Left forelimb (tissue), 1 donor: ENCODE measurements around the gene ONECUT1.

Source experiments
- DNase-seq: peaks from one replicate; pipeline ENCODE4 v3.0.0-alpha.2; 2018; ENCODE audit warnings: low spot score

Gene ONECUT1

DNA sequence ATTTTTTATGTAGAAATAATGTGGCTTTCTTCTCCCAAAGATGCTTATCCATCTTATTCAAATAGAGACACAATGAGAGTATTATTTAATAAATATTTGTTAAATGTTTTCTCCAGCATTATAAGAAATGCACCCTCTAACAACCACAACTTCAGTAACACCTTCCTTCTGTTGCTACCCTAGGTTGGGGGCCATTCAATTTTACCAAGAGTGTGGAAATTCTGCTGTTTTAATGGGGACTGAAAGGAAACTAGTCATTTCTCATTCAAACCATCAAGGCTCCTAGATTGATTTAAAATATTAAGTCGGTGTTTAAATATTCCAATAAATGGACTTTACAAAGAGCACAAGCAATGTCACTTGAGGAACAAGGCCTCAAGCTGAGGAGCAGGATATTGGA is 7.6 kb downstream of the ONECUT1 start:
- DNase-seq: no peak

DNA sequence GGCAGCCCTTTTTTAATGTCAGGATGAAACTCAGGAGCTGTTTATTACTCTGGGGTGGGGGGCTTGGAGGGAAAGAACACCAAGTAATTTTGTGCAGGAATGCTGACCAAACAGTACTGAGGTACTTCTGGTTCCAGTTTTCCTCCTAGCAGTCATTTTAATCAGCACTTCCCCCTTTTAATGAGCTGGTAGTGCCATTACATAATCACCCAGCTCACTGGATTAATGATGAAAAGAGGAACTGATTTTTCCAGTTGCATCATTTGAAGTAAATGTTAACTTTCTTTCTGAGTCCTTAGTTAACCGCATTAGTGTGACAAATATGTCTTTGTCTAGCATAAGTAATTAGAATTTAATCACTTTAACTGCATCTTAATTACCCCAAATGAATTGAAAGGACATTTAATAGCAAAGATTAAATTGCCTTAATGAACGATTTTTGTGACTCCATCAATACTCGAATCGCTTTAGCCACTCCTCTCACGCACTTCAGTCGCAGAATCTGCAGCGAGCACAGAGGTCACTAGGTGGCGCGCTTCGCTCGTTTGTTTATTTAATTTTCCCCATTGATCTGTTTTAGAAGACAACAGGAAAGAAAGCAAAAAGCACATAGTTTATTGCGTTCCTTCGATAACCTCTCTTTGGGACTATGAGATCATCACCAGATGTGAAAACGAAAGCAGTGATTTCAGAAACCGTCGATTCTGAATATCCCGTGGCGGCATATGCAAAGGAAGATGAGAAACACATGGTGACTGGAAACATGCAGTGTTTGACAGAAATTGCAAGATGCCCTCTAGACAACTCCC is 9.8 kb downstream of the ONECUT1 start:
- DNase-seq: no peak

DNA sequence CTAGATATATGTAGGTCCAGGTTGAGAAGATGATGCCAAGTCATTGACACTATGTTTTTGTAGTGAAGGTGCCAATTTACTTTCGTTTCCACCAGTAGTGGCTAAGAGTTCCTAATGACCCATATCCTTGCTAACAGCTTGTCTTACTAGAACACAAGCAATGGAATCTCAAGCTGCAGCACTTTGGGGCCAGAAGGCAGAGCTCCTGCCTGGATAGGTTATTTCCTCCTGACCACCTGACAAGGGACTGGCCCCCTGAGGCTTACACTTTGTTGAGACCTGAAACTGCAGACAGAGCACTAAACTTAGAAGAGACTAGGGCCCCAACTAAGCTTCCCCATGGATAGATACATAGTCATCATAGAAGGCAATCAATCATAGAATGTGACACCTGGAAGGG is 11.7 kb downstream of the ONECUT1 start:
- no peak for DNase-seq

DNA sequence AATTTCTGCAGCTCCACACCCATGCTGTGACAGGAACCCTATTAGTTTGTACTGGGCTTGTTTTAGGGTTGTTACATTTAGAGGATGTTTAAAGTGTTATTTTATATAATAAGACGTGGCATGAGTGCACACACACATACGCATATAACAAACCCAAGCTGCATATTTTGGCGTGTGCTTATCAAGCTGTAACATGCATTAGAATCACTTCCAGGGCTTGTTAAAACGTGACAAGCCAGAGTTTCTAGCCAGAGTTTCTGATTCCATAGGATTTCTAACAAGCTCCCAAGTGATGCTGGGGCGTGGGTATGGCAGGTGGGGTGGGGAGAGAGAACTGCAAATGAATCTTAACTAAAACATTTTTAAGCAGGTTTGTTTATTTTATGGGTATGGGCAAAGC is 17.4 kb downstream of the ONECUT1 start:
- DNase-seq: no peak

DNA sequence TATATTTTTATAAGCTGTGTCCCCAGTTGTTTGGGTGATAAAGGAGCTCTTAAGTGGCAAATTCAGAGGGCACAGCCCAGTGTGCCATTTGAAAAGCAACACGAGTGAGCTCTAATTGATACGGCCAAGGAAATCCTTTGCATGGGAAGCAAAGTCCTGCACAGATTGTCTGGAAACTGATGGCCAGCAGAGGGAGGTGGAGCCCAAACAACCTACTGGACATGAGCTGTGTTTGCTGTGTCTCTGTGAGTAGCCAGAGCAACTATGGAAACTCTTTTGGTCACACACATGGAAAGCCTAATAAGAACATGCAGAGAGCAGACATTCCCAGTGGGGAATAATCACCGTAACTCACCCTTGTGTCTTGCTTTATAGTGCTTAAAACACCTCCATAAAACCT is 24.4 kb downstream of the ONECUT1 start:
- no peak for DNase-seq

DNA sequence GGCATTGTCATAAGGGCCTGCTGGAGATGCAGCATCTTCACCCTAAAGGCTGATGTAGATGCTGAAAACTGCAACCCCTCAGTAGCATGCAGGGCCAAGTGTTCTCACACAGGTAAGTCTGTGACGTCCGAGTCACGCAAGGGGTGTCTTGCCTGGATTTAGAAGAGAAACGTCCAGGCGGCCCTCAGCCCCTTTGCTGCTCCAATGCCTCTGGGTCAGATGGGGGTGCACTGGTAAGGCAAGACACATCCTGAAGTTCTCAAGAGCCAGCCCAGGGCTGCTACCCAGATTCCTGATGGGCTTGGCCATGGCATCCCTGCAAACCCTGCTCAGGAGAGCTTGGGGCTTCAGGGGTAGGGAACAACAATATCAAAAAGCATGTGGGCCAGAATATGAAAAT is 25.4 kb downstream of the ONECUT1 start:
- DNase-seq: no peak

DNA sequence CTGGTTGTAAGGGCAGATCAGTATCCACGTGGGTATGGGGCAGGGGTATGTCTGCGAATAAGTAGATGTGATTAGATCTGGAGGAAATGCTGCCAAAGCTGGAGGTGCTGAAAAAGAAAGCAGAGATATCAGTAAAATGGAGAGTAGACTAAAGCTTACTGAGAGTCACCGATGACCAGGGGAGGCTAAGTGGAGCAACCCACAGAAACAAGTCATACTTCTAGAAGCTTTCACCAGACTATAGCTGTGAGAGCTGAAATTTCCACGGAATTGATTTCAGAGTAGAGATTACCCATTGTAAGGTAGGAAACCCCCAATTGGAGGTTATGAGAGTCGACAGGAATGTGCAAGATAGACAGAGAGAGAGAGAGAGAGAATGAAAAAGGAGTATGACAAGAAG is 27.5 kb downstream of the ONECUT1 start:
- no peak for DNase-seq

DNA sequence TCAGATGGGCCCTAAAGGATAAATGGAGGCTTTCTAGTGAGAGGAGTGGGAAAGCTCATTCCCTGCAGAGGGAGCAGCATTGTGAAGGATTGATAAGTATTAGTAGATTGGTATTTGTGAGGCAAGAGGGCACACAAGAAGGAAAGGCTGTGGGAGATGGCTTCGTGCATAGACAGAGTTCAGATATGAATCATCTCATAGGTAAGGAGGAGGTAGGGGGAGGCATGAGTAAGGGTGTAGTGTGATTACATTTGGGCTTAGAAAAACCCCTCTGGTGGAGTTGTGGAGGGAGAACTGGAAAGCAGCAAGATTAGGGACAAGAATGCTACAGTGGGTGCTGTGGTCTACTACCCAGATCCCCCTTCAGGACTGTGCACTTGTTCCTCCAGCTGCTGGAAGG is 29.6 kb downstream of the ONECUT1 start:
- no peak for DNase-seq

DNA sequence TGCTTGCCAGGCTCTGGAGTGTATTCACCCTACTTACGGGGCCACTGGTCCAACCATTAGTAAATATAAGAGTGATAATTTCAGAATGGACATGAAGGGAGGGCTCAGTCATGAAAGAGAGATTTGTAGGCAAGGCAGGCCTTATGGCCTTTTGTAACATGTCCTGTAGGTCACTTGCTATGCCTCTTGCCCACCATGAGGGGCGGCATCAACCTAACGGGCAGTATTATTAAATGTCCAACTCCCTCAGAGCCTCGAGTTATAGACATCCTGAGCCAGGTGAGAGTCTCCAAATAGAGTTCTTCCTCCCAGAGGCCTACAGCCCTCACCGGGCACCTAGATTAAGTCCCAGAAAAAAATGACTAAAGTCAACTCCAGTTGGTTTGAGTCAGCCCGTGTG is 30.2 kb downstream of the ONECUT1 start:
- no peak for DNase-seq

DNA sequence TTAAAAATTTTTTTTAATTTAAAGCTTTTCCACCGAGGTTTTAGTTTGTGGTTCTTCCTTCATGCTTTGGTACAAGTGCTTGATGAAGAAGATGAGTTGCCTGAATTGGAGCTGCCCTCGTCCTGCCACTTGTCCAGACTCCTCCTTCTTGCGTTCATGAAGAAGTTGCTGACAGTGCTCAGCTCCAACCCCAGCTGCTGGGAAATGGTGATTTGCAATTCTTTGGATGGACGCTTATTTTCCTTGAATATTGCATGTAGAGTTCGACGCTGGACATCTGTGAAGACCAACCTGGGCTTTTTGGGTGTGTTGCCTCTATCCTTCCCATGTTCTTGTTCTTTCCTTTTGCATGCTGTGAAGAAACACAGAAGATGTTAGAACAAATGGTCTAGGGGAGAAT is 32.6 kb downstream of the ONECUT1 start:
- no peak for DNase-seq

DNA sequence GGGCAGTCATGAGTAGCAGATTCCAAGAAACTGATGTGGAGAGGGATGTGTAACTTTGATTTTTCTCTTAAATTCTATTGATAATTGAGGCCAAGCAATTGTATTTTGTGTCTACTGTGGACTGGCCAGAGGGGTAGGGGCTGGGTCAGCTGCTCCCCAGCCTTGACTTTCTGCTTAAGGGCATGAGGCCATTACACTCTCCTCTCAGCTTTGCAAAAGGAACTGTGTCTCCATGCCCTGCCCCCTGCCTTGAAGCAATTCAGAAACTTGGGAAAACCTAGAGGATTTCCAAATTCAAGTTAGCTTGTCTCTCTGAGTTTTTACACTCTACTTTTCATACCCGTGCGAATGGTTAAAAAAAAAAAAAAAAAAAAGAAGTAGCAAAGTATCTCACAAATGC is 38.6 kb downstream of the ONECUT1 start:
- no peak for DNase-seq

DNA sequence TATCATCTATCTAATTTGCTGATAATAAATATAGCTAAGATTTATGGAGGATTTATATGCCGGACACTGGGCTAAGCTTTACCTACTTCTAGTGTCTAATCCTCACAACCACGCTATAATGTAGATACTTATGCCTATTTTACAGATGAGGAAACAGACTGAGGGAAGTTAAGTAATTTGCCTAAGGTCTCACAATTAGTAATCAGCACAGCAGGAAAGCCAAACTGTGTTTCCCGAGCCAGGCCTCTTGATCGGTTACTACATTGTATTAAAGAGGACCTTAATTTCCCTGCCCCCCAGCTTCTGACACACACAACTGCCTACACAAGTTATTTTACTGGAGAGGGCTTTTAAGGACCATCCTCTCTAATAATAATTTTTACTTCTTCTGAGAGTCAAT is 40.9 kb downstream of the ONECUT1 start:
- DNase-seq: no peak

DNA sequence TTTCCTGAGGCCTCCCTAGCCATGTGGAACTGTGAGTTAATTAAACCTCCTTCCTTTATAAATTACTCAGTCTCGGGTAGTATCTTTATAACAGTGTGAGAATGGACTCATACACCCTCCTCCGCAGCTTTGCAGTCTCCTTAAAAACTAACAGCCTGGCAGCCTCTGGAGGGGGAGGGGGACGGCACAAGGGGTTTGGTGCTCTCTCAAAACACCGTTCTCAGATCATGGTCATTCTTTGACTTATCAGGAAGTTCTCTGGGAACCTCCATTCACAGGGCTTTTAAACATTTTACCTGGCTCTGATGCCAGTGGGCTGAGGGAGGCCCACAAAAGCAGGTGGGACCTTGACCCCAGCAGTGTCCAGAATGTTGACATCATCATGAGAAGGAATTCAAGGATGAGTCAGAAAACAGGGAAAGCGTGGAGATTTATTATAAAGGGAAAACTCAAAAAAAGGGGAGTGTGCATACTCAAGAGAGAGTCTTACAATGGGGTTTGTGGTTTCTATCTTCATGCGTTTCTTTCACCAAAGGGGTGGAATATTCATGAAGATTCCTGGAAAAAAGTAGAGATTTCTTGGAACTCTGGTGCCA is 43.9 kb downstream of the ONECUT1 start:
- no peak for DNase-seq

DNA sequence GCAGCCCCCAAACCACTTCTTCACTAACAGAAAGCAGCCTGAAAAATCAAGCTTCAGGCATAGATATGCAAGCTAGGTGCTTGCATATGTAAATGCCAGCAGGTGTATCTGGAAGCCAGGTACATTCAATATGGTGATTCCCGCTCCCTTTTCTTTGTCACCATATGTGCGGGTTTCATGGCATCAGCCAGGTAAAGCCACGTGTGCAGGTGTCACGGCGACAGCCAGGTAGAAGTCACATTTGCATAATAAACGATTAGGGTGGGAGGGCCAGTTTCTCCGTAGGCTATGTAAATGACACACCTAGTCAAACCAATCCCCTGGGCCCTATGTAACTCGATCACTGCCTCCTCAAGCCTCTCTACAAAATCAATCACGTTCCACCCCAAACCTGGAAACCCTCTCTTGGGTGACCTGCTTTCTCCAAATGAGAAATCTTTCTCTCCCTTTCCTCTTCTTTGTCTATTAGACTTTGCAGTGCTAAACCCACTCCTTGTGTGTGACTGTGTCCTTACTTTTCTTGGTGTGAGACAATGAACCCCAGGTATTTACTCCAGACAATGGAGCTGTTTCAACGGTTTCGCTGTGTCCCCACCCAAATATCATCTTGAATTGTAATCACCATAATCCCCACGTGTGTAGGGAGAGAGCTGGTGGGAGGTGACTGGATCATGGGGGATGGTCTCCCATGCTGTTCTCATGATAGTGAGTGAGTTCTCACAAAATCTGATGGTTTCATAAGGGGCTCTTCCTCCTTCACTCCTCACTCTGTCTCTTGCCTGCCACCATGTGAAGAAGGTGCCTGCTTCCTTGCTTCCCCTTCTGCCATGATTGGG is 44.6 kb downstream of the ONECUT1 start:
- no peak for DNase-seq

DNA sequence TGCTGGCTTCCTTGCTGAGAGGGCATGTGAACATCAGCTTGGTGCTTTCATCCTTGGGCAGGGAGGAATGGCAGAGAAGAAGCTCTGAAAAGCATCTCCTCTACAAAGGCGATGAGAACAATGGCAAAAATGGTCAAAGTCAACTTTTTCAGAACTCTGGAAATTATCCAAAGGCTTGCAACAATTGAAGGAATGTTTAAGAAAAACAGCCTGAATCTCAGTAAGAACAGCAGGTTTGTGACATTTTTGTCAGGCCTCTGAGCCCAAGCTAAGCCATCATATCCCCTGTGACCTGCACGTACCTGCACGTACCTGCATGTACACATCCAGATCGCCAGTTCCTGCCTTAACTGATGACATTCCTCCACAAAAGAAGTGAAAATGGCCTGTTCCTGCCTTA is 51.8 kb downstream of the ONECUT1 start:
- no peak for DNase-seq

DNA sequence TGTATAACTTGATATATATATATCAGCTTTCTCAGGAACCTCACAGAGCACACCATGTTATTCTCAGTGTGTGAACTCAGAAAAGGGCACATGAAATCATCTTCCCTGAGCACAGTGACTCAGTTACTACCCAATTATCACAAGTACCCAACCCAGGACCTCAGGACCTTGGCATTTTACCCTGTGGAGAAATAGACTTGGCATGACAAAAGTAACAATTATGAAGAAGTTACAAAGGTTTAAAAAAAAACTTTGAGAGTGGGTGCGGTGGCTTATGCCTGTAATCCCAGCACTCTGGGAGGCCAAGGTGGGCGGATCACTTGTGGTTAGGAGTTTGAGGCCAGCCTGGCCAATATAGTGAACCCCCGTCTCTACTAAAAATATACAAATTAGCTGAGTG is 52.4 kb downstream of the ONECUT1 start:
- DNase-seq: no peak

DNA sequence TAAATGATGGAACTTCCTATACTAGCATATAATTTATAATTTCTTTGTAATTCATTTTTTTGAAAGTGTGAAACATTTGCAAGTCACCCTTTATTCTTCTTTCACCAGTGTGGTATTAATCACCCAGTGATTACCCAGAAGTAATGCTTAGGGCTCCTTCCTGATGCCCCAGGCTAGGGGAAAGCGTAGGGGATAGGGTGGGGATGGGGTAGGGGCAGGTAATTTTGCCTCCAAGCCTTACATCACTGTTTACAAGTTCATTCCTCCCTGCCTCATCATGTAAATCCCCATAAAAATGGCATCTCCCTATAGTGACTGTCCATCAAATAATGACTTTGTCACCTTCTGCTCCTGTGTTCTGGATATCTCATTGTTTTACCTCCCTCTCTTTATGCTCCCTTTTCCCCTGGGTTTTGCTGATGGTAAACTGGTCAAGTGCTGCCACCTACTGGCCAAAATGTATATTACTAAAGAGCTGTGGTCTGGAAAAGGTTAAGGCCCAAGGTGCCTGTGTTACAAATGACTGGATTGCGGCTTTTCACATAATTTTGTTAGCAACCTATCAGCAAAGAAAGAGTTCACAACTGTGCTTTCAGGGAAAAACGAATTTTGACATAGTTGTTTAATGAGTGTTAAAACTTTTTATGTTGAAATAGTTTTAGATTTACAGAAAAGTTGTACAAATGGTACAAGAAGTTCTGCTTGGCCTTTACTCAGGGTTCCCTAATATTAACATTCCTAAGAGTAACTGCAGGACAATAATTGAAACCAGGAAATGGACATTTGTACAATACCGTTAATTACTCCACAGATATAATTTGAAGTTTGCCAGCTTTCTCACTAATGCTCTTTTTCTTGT is 54.7 kb downstream of the ONECUT1 start:
- no peak for DNase-seq

DNA sequence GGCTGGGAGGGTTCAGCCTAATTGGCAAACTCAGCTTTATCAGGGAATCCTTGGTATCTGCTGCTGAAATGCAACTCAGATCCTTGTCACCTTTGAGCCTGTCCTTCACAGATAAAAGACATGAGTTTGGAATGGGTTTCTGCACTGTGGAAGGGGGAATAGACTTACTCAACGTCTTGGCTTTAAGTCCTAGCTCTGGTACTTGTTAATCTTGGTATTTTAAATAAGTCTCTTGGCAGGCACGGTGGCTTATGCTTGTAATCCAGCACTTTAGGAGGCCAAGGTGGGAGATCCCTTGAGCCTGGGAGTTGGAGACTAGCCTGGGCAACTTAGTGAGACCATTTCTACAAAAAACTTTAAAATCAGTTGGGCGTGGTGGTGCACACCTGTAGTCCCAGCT is 55.8 kb downstream of the ONECUT1 start:
- no peak for DNase-seq

DNA sequence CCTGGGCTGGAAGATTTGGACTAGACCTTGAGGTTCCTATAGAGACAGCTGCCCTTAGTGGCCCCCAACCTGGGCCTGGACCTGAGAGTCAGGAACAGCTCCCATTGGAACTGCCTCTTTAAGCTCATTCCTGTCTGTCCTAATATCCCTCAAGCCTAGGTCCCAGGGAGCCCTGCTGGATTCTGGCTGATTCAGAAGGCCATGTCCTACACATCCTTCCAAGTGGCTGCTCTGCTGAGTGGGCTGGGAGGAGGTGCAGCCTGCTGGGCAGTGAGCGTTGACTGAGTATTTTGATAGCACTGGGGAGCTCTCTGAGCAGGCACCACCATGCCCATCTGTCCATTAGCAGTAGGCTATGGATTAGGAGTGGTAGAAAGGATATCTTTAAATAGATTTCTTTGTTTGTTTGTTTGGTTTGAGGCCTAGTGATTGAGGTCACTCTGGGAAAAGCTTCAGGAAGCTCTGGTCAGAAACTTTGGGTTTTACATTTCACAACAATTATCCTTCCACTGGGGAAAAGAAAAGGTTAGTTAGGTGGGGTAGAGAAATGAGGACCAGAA is 56.4 kb downstream of the ONECUT1 start:
- no peak for DNase-seq

DNA sequence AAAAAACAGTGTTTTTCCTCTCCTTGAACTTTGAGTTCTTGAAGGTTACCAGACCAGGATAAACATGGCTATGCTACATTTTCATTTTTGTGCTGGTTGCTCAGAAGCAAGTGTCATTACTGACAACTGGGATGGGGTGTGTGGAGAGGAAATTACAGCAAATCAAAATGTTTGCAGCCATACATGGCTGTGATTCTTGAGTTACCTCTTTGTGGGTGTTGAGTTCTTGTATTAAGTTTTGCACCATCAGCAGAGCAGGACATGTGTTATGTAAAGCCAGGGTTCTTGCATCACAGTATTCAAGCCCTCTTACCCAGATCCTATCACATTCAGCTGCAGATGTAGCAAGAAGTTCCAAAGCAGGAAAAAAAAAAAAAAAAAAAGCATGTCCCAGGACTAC is 57.0 kb downstream of the ONECUT1 start:
- DNase-seq: no peak

DNA sequence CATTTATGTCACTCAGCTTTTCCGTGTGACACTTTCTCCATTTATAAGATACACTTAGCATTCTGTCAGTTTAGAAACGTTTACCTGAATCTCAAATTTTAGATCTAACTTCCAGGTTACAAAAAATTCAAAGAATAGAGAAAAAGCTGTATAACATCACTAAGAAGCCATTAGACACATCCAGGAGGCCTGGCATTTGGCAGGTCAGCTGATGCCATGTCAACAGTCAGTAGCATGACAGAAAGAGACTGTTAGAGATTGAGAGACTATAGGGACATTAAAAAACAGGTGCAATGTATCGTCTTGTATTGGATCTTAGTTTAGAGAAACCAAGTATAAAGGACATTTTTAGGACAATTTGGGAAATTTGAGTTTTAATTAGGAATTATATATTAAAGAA is 57.6 kb downstream of the ONECUT1 start:
- no peak for DNase-seq
